Right lobe of liver (tissue), 4 donors: ENCODE results near the gene SH3RF1.

Source experiments
- POLR2A ChIP-seq: fragments of 450-650 bp; IDR thresholded peaks from one replicate; pipeline ENCODE4 v1.6.1; 2017; ENCODE audit warnings: antibody characterized with exemption, mild to moderate bottlenecking
- TF ChIP-seq, protein P1 (sequence below), 4 donors: fragments of 200-600 bp in 3 of 4; fragments of 450-650 bp in 1 of 4; IDR thresholded peaks; one replicate each; pipeline versions ENCODE4 v1.5.1 to v1.8.0; 2016 to 2022; ENCODE audit warnings: antibody characterized with exemption in 4 of 4, mild to moderate bottlenecking in 2 of 4
- donor health status: DM: no; HTN: no; CAD: no.
- donor health status: DM: no; HTN: no; CAD: no.
- donor health status: DM: no; HTN: yes; CAD: no.

DNA sequence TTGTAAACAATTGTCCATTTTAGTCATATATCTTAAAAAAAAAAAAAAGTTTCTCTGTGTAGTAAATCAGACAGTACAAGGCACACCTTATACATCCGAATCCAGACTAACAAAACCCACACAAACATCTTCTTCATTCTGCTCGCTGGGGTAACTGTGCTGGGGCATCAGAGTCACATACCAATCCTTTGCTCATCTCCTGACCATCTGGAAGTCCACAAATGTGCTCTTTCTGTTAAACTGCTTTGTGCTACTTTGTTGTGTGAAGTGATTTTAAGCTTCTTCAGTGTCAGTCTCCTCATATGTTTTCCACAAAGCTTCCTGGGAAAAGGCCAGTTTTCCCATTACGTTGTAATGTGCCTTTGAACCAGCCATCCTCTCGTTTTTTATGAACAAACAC is 174.5 kb downstream of the SH3RF1 start:
- TF ChIP-seq, protein P1, sequence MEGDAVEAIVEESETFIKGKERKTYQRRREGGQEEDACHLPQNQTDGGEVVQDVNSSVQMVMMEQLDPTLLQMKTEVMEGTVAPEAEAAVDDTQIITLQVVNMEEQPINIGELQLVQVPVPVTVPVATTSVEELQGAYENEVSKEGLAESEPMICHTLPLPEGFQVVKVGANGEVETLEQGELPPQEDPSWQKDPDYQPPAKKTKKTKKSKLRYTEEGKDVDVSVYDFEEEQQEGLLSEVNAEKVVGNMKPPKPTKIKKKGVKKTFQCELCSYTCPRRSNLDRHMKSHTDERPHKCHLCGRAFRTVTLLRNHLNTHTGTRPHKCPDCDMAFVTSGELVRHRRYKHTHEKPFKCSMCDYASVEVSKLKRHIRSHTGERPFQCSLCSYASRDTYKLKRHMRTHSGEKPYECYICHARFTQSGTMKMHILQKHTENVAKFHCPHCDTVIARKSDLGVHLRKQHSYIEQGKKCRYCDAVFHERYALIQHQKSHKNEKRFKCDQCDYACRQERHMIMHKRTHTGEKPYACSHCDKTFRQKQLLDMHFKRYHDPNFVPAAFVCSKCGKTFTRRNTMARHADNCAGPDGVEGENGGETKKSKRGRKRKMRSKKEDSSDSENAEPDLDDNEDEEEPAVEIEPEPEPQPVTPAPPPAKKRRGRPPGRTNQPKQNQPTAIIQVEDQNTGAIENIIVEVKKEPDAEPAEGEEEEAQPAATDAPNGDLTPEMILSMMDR (IDR thresholded peaks at IDR 0.05) = no peak
- no peak for TF ChIP-seq POLR2A
